Suprapubic skin (tissue), 3 donors: ENCODE results near the gene ZSCAN31.

Experiments
- CTCF ChIP-seq, 2 donors: fragments of 200-600 bp in 1 of 2; fragments of 450-650 bp in 1 of 2; sonication (generic) in 1 of 2; IDR thresholded peaks; one replicate each; pipeline ENCODE4 v1.5.1; 2016 to 2019; ENCODE audit warnings: antibody characterized with exemption in 2 of 2, mild to moderate bottlenecking in 1 of 2, moderate library complexity in 1 of 2
- POLR2AphosphoS5 ChIP-seq, 3 donors: sonication (generic); formaldehyde crosslinking; IDR thresholded peaks; one replicate each; pipeline ENCODE4 v1.6.1; 2017; ENCODE audit warnings: antibody characterized with exemption in 3 of 3

- TF ChIP-seq CTCF (IDR thresholded peaks at IDR 0.05) (no peak), POLR2AphosphoS5 (IDR thresholded peaks at IDR 0.05) (no peak)
These were observed 55.2 kb downstream of the ZSCAN31 start for GRCh38 chr6:28280595-28281287.
